H1 (cell line): Measurements from ENCODE around the gene CACNB4. TPM values are rescaled to one million over a fixed set of nuclear protein-coding genes. Genes with fewer than 3 reads are reported as not detected.

Source experiments
- CTCF ChIA-PET: fragments of 300-600 bp; sonication (Branson Sonifier 250); formaldehyde crosslinking; loops from one replicate; lab custom pipeline; 2021; ENCODE audit not compliant: partially characterized antibody; lab: Charles Lee
- POLR2A ChIA-PET: fragments of 300-600 bp; sonication (Branson Sonifier 250); formaldehyde crosslinking; loops from one replicate; lab custom pipeline; 2021; ENCODE audit warnings: inconsistent platforms; ENCODE audit not compliant: partially characterized antibody; lab: Charles Lee
- DNase-seq, 2 experiments: peaks; one replicate each; pipeline versions ENCODE4 v3.0.0 to v3.0.0-alpha.2; 2010 to 2022; ENCODE audit warnings: low spot score in 2 of 2, low read depth in 1 of 2, mixed read lengths in 1 of 2
- FAIRE-seq: peaks from 2 replicates; lab custom pipeline; 2011; peaks lifted over from hg19 to GRCh38; lab: Jason Lieb, UNC
- H2AFZ ChIP-seq: 2 replicates; pipeline ENCODE4 v1.8.1; 2012; ENCODE audit warnings: low read length, inconsistent platforms
- H2AK5ac ChIP-seq: 2 replicates; pipeline ENCODE4 v1.6.1; 2013; ENCODE audit warnings: low read depth, low read length
- H2BK120ac ChIP-seq: replicated peaks from 2 replicates; pipeline ENCODE3; 2013; ENCODE audit warnings: low read depth, low read length, inconsistent platforms
- H2BK12ac ChIP-seq: 2 replicates; pipeline ENCODE4 v1.6.1; 2013; ENCODE audit warnings: low read depth, low read length
- H2BK15ac ChIP-seq: 2 replicates; pipeline ENCODE4 v1.6.1; 2013; ENCODE audit warnings: low read length
- H2BK20ac ChIP-seq: 2 replicates; pipeline ENCODE4 v1.6.1; 2013; ENCODE audit warnings: low read length
- H2BK5ac ChIP-seq: 2 replicates; pipeline ENCODE4 v1.6.1; 2013; ENCODE audit warnings: low read depth, low read length
- H3K14ac ChIP-seq: 2 replicates; pipeline ENCODE4 v1.6.1; 2013; ENCODE audit warnings: inconsistent platforms; ENCODE audit not compliant: insufficient read length
- H3K18ac ChIP-seq: 2 replicates; pipeline ENCODE4 v1.6.1; 2013; ENCODE audit warnings: low read length; ENCODE audit errors: extremely low read depth
- H3K23ac ChIP-seq: 2 replicates; pipeline ENCODE4 v1.6.1; 2013; ENCODE audit warnings: inconsistent platforms; ENCODE audit not compliant: insufficient read length
- H3K23me2 ChIP-seq: 2 replicates; pipeline ENCODE4 v1.6.1; 2013; ENCODE audit warnings: low read depth, low read length
- H3K27ac ChIP-seq: 2 replicates; pipeline ENCODE4 v1.6.1; 2011; ENCODE audit warnings: low read depth, low read length, inconsistent platforms
- H3K27me3 ChIP-seq, 4 experiments: replicated peaks in 1 of 4; 1 replicate in 1 of 4; 2 replicates in 3 of 4; pipeline versions ENCODE4 v1.6.1 to v1.8.1; 2011 to 2013; ENCODE audit warnings: low read length in 3 of 4, mild to moderate bottlenecking in 3 of 4, inconsistent platforms in 2 of 4, mixed read lengths in 2 of 4, moderate library complexity in 1 of 4; ENCODE audit not compliant: control insufficient read depth in 3 of 4, insufficient read depth in 3 of 4; ENCODE audit errors: extremely low read depth in 1 of 4
- H3K36me3 ChIP-seq, 4 experiments: 2 replicates each; pipeline versions ENCODE4 v1.6.1 to v1.8.1; 2011 to 2013; ENCODE audit warnings: mild to moderate bottlenecking in 4 of 4, low read length in 3 of 4, moderate library complexity in 2 of 4, control low read depth in 1 of 4, inconsistent platforms in 1 of 4; ENCODE audit not compliant: insufficient read depth in 4 of 4, control insufficient read depth in 2 of 4
- H3K4ac ChIP-seq: replicated peaks from 2 replicates; pipeline ENCODE3; 2013; ENCODE audit warnings: low read length, low read depth, mixed read lengths, inconsistent platforms; ENCODE audit not compliant: insufficient read length
- H3K4me1 ChIP-seq, 4 experiments: replicated peaks in 1 of 4; 1 replicate in 1 of 4; 2 replicates in 3 of 4; pipeline versions ENCODE4 v1.6.1 to v1.8.1; 2011 to 2013; ENCODE audit warnings: low read length in 3 of 4, inconsistent platforms in 2 of 4, mixed read lengths in 1 of 4; ENCODE audit not compliant: insufficient read depth in 4 of 4, control insufficient read depth in 3 of 4
- H3K4me2 ChIP-seq, 2 experiments: 2 replicates each; pipeline versions ENCODE4 v1.6.1 to v1.8.1; 2011 to 2013; ENCODE audit warnings: low read depth in 2 of 2, low read length in 2 of 2, control low read depth in 1 of 2, inconsistent platforms in 1 of 2, mild to moderate bottlenecking in 1 of 2; ENCODE audit not compliant: insufficient read depth in 1 of 2
- H3K4me3 ChIP-seq, 4 experiments: fragments of 200-600, 300-600 bp in 1 of 4; sonication (generic), shearing (Covaris generic), sonication (Bioruptor Twin) in 1 of 4; 2 replicates each; pipeline versions ENCODE4 v1.5.1 to v1.8.1; 2011 to 2016; ENCODE audit warnings: low read length in 4 of 4, low read depth in 3 of 4, control low read depth in 2 of 4, inconsistent platforms in 2 of 4, mild to moderate bottlenecking in 2 of 4, mixed read lengths in 1 of 4, moderate library complexity in 1 of 4; ENCODE audit not compliant: insufficient read depth in 2 of 4; ENCODE audit errors: extremely low read depth in 1 of 4
- H3K56ac ChIP-seq: replicated peaks from 2 replicates; pipeline ENCODE3; 2013; ENCODE audit warnings: low read depth, mild to moderate bottlenecking, mixed read lengths, low read length, inconsistent platforms; ENCODE audit not compliant: insufficient read length
- H3K79me1 ChIP-seq: 2 replicates; pipeline ENCODE4 v1.6.1; 2013; ENCODE audit warnings: low read depth, low read length, control low read depth
- H3K79me2 ChIP-seq, 2 experiments: 2 replicates each; pipeline versions ENCODE4 v1.6.1 to v1.8.1; 2012 to 2013; ENCODE audit warnings: low read length in 2 of 2, mild to moderate bottlenecking in 2 of 2, inconsistent platforms in 1 of 2; ENCODE audit not compliant: insufficient read depth in 2 of 2, control insufficient read depth in 1 of 2
- H3K9ac ChIP-seq, 4 experiments: replicated peaks in 1 of 4; 1 replicate in 1 of 4; 2 replicates in 3 of 4; pipeline versions ENCODE4 v1.6.1 to v1.8.1; 2011 to 2013; ENCODE audit warnings: low read depth in 3 of 4, low read length in 3 of 4, control low read depth in 2 of 4, mild to moderate bottlenecking in 2 of 4, moderate library complexity in 2 of 4, inconsistent platforms in 1 of 4; ENCODE audit errors: extremely low read depth in 1 of 4
- H3K9me3 ChIP-seq, 2 experiments: 2 replicates each; pipeline versions ENCODE4 v1.6.1 to v1.8.1; 2012 to 2013; ENCODE audit warnings: mild to moderate bottlenecking in 2 of 2, moderate library complexity in 2 of 2, control low read depth in 1 of 2, inconsistent platforms in 1 of 2, low read depth in 1 of 2, low read length in 1 of 2, mixed read lengths in 1 of 2; ENCODE audit not compliant: insufficient read depth in 2 of 2
- H4K20me1 ChIP-seq, 2 experiments: replicated peaks in 1 of 2; 2 replicates each; pipeline versions ENCODE3 to v1.8.1; 2011 to 2013; ENCODE audit warnings: inconsistent platforms in 2 of 2, low read length in 2 of 2, mild to moderate bottlenecking in 1 of 2; ENCODE audit not compliant: insufficient read depth in 2 of 2, control insufficient read depth in 1 of 2
- H4K5ac ChIP-seq: 2 replicates; pipeline ENCODE4 v1.6.1; 2013; ENCODE audit warnings: low read length, low read depth, mixed read lengths, inconsistent platforms; ENCODE audit not compliant: insufficient read length
- H4K8ac ChIP-seq: 2 replicates; pipeline ENCODE4 v1.8.0; 2013; ENCODE audit warnings: mild to moderate bottlenecking, moderate library complexity, low read length, inconsistent platforms; ENCODE audit not compliant: insufficient read depth; ENCODE audit errors: extremely low read depth
- H4K91ac ChIP-seq: replicated peaks from 2 replicates; pipeline ENCODE3; 2013; ENCODE audit warnings: low read length, mixed read lengths, inconsistent platforms; ENCODE audit not compliant: insufficient read length
- RBBP5 ChIP-seq: IDR thresholded peaks from 2 replicates; pipeline ENCODE4 v1.7.1; 2012; ENCODE audit warnings: low read depth, mild to moderate bottlenecking, inconsistent platforms, low read length, moderate library complexity, borderline replicate concordance
- WGBS, 2 experiments: shearing (Covaris generic) in 1 of 2; methylation state at CpG; one replicate each; pipeline versions ENCODE4 v1.1.6 to v1.1.7; 2013 to 2015; ENCODE audit warnings: low lambda C conversion rate in 2 of 2, mixed read lengths in 2 of 2, inconsistent platforms in 1 of 2, low coverage in 1 of 2, missing lambda C conversion rate in 1 of 2; ENCODE audit not compliant: insufficient replicate concordance in 2 of 2, insufficient coverage in 1 of 2, insufficient read length in 1 of 2; ENCODE audit errors: extremely low coverage in 1 of 2, missing lambda C conversion rate in 1 of 2; 5-methylcytosine and 5-hydroxymethylcytosine counted together
- polyA plus RNA-seq, 7 experiments: library from polyadenylated mRNA; depleted of rRNA in 3 of 7; stranded (reverse) in 5 of 7; unstranded in 2 of 7; fragments of >200 nt in 5 of 7; fragments of 200-250 nt in 2 of 7; gene quantifications; 1 replicate in 5 of 7; 2 replicates in 1 of 7; 4 replicates in 1 of 7; pipeline versions ENCODE4 v1.2.1 to v1.2.3, GENCODE V29; 2011 to 2013; ENCODE audit warnings: missing spikeins in 2 of 7, mixed read lengths in 2 of 7
- total RNA-seq: library from RNA; stranded (reverse); fragmentation: NEBNext Ultra II Directional; extraction: Animal tissue kit (Norgen Biotek cat#: 25700); gene quantifications from 2 replicates; pipeline ENCODE4 v1.2.1, GENCODE V29; 2021

The CACNB4 gene
- total and polyA plus RNA-seq, 2 of the 8 experiments (the other 6 are each of a cell fraction or from before 2014, with no cell fraction given) = 2.0 to 4.0 TPM

- Histone ChIP-seq H2BK5ac (no peak overlapping the region), H4K5ac (no peak overlapping the region), H3K18ac (no peak overlapping the region), H3K23ac (no peak overlapping the region), H3K27ac (no peak overlapping the region), H3K23me2 (no peaks in the 10 kb centered on the region), H4K20me1 (no peaks in the 10 kb centered on the region), H2BK120ac (no peak overlapping the region), H2BK15ac (no peak overlapping the region), H3K27me3 (no peaks in the 10 kb centered on the region), H3K79me1 (no peaks in the 10 kb centered on the region), H4K8ac (no peak overlapping the region), H3K9ac (no peak overlapping the region), H2AK5ac (no peak overlapping the region), H3K4me3 (no peak overlapping the region), H3K4ac (no peak overlapping the region), H3K36me3 (no peaks in the 10 kb centered on the region), H2BK20ac (no peak overlapping the region), H3K56ac (no peak overlapping the region)
- CTCF ChIA-PET = interaction anchor here (0.6 kb wide), 2 partner anchors 17 to 455 kb away, joined by 3 to 4 read pairs; no protein-coding TSS in a partner anchor
- POLR2A ChIA-PET = interaction anchor here (0.6 to 1.6 kb wide), 2 partner anchors 10 to 95 kb away, joined by 3 to 4 read pairs; no protein-coding TSS in a partner anchor
- WGBS, 2 experiments = 83% methylated on average over 3 of the region's 3 CpGs; no CpG with 5 or more reads in 1 of the 2 experiments
- no peak for TF ChIP-seq RBBP5
- TF ChIP-seq, all 59 proteins: peak for 0
- Histone ChIP-seq H2AFZ (no peak overlapping the region), H2BK12ac (no peak overlapping the region), H3K14ac (no peak overlapping the region), H3K4me1 (no peaks in the 10 kb centered on the region), H4K91ac (no peak overlapping the region), H3K4me2 (no peak overlapping the region), H3K79me2 (no peaks in the 10 kb centered on the region), H3K9me3 (no peaks in the 10 kb centered on the region)
- FAIRE-seq (no peak), DNase-seq (no peak)
Observed at GRCh38 chr2:151837926-151838325, 260.9 kb downstream of the CACNB4 start.
